ES-I3 (cell line): ENCODE measurements around the gene SLC9A3.

Source experiments
- H3K36me3 ChIP-seq: 2 replicates; pipeline ENCODE4 v1.6.1; 2013; ENCODE audit warnings: mild to moderate bottlenecking, low read length, control low read depth, moderate library complexity; ENCODE audit not compliant: insufficient read depth
- H3K4me1 ChIP-seq: 2 replicates; pipeline ENCODE4 v1.6.1; 2013; ENCODE audit warnings: mild to moderate bottlenecking, control low read depth, low read length; ENCODE audit not compliant: insufficient read depth
- H3K9ac ChIP-seq: 2 replicates; pipeline ENCODE4 v1.6.1; 2013; ENCODE audit warnings: low read depth, mild to moderate bottlenecking, low read length, moderate library complexity
- H3K9me3 ChIP-seq: 2 replicates; pipeline ENCODE4 v1.6.1; 2013; ENCODE audit warnings: mild to moderate bottlenecking, low read length, moderate library complexity; ENCODE audit not compliant: control insufficient read depth, insufficient read depth

Gene SLC9A3

GRCh38 chr5:429453-430188 is 94.6 kb downstream of the SLC9A3 start:
- Histone ChIP-seq H3K9me3 (no peaks in the 10 kb centered on the region), H3K36me3 (no peaks in the 10 kb centered on the region), H3K4me1 (0 out of 2 replicates have a peak, but pooled peaks cover 1% of the 10 kb centered on the region), H3K9ac (no peak overlapping the region)

DNA sequence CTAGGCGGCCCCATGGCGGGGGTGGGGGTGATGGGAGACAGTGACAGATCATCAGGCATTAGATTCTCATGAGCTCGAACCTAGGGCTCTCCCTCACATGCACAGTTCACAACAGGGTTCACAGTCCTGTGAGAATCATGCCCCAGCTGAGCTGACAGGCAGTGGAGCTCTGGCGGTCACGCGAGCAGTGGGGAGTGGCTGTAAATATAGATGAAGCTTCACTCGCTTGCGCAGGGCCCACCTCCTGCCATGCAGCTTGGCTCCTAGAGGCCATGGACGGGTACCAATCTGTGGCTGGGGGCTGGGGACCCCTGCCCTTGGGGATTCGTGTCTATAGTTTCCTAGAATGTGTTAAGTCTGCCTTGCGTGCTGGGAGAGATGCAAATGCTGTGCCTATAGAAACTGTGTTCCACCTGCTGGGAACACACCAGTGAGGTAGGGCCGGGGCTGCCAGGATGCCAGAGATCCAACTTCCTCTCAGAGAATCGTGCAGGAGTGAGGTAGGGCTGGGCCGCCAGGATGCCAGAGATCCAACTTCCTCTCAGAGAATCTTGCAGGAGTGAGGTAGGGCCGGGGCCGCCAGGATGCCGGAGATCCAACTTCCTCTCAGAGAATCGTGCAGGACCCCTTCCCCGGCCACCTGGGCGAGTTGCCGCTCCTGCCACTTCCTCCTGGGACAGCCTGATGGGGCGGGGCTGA is 95.3 kb downstream of the SLC9A3 start:
- H3K36me3 ChIP-seq: no peaks in the 10 kb centered on the region
- H3K4me1 ChIP-seq: 0 out of 2 replicates have a peak, but pooled peaks cover 4% of the 10 kb centered on the region
- no peak overlapping the region for H3K9ac ChIP-seq
- H3K9me3 ChIP-seq: no peaks in the 10 kb centered on the region

GRCh38 chr5:428219-428618 is 96.0 kb downstream of the SLC9A3 start:
- no peaks in the 10 kb centered on the region for H3K9me3 ChIP-seq
- no peaks in the 10 kb centered on the region for H3K36me3 ChIP-seq
- H3K9ac ChIP-seq: no peak overlapping the region
- 0 out of 2 replicates have a peak, but pooled peaks cover 4% of the 10 kb centered on the region for H3K4me1 ChIP-seq

- H3K4me1 ChIP-seq: 0 out of 2 replicates have a peak, but pooled peaks cover 4% of the 10 kb centered on the region
- no peaks in the 10 kb centered on the region for H3K36me3 ChIP-seq
- H3K9me3 ChIP-seq: no peaks in the 10 kb centered on the region
- no peak overlapping the region for H3K9ac ChIP-seq
Measured at GRCh38 chr5:427415-428087, 96.7 kb downstream of the SLC9A3 start.

DNA sequence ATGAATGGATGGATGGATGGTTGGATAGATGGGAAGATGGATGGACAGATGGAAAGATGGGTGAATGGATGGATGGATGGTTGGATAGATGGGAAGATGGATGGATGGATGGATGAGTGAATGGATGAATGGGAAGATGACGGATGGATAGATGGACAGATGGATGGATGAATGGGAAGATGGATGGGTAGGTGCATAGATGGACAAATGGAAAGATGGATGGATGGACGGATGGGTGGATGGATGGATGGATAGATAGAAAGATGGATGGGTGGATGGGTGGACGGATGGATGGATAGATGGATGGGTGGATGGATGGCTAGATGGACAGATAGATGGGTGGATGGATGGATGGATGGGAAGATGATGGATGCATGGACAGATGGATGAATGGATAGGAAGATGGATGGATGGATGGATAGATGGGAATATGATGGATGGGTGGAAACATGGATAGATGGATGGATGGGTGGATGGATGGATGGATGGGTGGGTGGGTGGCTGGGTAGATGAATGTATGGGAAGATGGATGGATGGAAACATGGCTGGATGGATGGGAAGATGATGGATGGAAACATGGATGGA is 97.8 kb downstream of the SLC9A3 start:
- no peak overlapping the region for H3K9ac ChIP-seq
- H3K36me3 ChIP-seq: no peaks in the 10 kb centered on the region
- H3K4me1 ChIP-seq: 0 out of 2 replicates have a peak, but pooled peaks cover 4% of the 10 kb centered on the region
- H3K9me3 ChIP-seq: no peaks in the 10 kb centered on the region

DNA sequence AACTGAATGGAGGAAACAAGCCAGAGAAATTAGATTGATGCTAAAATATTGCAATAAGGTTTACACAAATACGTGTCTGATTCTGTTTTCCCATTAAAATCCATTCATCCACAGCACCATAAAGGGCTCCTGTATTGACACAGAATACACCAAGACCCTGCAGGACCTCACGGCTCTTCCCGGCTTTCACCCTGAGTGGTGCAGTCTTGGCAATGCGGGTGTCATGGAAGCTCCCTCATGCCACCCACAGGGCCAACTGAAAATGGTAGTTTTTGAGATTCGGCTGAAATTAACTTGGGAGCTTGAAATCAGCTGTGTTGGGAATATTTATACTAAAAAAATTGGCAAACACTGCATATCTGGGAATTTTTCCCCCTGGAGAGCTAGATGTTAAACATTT is 98.5 kb downstream of the SLC9A3 start:
- Histone ChIP-seq H3K9me3 (no peaks in the 10 kb centered on the region), H3K4me1 (0 out of 2 replicates have a peak, but pooled peaks cover 4% of the 10 kb centered on the region), H3K9ac (no peak overlapping the region), H3K36me3 (no peaks in the 10 kb centered on the region)

GRCh38 chr5:424301-425110 is 99.7 kb downstream of the SLC9A3 start:
- no peaks in the 10 kb centered on the region for H3K9me3 ChIP-seq
- H3K36me3 ChIP-seq: no peaks in the 10 kb centered on the region
- H3K9ac ChIP-seq: no peak overlapping the region
- 0 out of 2 replicates have a peak, but pooled peaks cover 4% of the 10 kb centered on the region for H3K4me1 ChIP-seq

- H3K4me1 ChIP-seq: 0 out of 2 replicates have a peak, but pooled peaks cover 4% of the 10 kb centered on the region
- no peaks in the 10 kb centered on the region for H3K9me3 ChIP-seq
- H3K9ac ChIP-seq: no peak overlapping the region
- H3K36me3 ChIP-seq: no peaks in the 10 kb centered on the region
Measured at GRCh38 chr5:423626-424261, 100.5 kb downstream of the SLC9A3 start.

DNA sequence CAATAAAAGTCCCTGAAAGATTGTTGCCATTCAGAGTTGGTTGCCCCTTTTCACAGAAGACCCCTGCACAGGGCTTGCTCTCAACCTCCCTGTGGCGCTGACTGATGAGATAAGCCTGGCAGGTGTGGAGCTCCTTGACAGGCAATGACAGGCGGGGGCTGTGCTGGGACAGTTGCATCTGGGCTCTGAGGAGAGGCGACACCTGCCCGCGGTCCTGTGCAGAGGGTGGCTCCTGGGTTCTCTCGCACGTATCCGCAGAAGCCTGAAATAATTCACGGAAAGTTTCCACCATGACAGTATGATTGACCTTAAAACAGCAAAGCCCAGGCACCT is 101.0 kb downstream of the SLC9A3 start:
- H3K36me3 ChIP-seq: no peaks in the 10 kb centered on the region
- H3K9me3 ChIP-seq: no peaks in the 10 kb centered on the region
- H3K9ac ChIP-seq: no peak overlapping the region
- H3K4me1 ChIP-seq: 0 out of 2 replicates have a peak, but pooled peaks cover 4% of the 10 kb centered on the region

GRCh38 chr5:422323-423232 is 101.7 kb downstream of the SLC9A3 start:
- Histone ChIP-seq H3K36me3 (no peaks in the 10 kb centered on the region), H3K4me1 (0 out of 2 replicates have a peak, but pooled peaks cover 4% of the 10 kb centered on the region), H3K9me3 (no peaks in the 10 kb centered on the region), H3K9ac (no peak overlapping the region)

DNA sequence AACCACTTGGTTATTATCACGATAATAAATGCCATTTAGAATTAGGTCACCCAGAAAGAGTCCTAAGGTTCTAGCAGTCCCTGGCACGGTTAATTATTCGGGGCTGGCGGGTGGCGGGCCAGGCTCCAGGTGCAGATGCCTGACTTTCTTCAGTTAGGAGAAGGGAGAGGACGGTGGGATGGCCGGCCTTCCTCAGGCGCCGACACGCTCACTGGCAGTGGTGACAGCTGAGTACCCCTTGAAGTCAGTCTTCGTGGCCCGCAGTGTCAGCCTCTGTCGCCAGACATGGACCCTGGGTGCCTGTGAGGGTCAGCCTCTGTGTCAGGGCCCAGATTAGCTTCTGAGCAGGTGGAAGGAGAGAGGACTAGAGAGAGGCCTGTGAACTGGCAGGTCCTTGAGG is 102.3 kb downstream of the SLC9A3 start:
- Histone ChIP-seq H3K9me3 (no peaks in the 10 kb centered on the region), H3K36me3 (no peaks in the 10 kb centered on the region), H3K4me1 (0 out of 2 replicates have a peak, but pooled peaks cover 4% of the 10 kb centered on the region), H3K9ac (no peak overlapping the region)

DNA sequence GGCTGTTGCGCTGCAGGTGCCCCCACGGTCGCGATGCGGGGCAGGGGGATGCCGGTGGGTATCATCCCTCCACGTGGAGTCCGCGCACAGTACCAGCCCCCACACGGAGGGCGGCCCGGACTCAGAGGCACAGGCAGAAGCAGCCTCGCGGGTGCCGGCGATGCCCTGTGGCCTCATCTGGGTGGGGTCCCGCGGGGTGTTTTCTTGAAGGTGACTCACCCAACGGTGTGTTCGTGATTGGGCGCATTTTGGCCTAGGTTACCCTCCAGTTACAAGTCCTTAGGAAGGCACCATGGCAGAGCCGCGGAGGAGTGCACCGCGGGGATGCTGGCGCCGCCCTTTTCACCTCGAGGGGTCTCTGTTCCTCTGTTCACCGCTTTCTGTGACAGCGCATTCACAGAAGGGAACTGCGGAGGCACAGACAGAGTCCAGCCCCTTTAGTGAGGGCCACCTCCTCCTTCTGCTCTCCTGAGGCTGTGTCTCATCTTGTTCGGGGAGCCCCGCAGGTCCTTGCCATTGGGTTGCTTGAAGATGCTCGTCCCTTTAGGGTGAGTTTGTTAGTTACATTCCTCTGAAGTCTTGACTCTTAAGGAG is 102.9 kb downstream of the SLC9A3 start:
- Histone ChIP-seq H3K4me1 (0 out of 2 replicates have a peak, but pooled peaks cover 4% of the 10 kb centered on the region), H3K9me3 (no peaks in the 10 kb centered on the region), H3K36me3 (no peaks in the 10 kb centered on the region), H3K9ac (no peak overlapping the region)
